ENCODE data around the gene VN1R5.
"Not testable (repeated sequence)": the region's sequence is repeated elsewhere in the genome, so short reads cannot be mapped to it uniquely, and the experiment has no call there.

The VN1R5 gene

DNA sequence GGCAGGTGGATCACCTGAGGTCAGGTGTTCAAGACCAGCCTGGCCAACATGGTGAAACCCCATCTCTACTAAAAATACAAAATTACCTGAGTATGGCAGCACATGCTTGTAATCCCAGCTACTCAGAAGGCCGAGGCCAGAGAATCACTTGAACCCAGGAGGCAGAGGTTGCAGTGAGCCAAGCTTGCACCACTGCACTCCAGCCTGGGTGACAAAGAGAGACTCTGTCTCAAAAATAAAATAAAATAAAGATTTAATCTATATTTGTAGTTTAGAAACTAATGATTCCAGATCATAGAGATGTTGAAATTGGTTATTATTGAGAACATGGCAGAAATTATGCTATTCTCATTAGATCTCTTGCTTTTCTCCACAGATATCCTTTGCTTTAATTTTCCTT lies at the start of gene VN1R5:
VN1R5 (plus strand) TSS at position 301 of the 400 bp plus-strand sequence.
- DNase-seq (ENCODE audit: low spot score), result not testable (repeated sequence)

DNA sequence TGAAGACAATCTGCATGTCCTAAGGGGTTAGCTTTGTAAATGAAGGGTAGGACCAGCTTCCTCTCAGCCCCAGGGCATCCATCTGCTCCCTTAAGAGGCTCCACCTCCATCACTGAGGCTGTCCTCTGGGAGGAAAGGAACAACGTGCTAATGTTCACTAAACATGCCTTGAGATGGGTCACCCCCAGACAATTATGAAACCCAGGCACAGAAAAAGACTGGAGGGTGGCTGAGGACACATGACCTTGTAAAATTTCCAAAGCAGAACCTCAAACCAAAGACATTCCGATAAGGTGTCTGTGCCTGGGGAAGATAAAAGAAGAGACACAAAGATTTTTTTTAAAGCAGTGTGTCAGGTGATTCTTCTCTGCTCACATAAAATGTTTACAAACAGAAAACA lies 46.5 kb upstream of the VN1R5 start:
- no peak for DNase-seq (ENCODE audit: low spot score)

GRCh38 chr1:247210062-247210375 lies 45.9 kb upstream of the VN1R5 start:
- no peak for DNase-seq (ENCODE audit: low spot score)

DNA sequence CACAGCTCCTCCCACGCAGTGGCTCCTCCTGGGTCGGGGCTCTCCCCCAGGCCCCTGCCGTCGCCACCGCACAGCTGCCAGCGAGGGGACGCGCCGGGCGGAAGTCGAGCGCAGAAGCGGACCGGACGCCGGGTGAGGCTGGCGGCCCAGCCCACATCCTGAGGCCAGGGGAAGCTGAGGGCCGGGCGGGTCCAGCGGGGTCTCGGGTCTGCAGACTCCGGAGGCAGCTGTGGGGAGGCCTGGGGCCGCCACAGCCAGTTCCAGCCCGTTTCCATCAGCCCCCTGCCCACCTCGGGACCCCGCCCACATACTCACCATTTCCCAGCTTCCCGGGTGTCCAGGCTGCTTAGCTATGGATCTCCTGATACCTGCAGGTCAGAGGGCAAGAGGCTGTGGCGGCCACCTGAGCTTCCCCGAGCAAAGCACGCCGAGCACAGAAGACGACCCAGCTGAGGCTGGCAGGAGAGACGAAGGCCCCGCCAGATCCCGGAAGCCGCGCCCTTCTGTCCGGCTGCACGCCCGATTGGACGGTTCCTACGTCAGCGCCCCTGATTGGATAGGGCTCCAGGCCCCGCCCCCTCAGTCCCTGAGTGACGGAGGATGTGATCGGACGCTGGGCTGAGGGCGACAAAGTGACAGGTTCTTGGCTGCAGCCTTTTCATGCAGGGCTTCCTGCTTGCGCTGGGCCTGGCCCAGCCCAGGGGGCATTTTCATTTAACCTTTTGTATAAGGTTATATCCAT lies 45.3 kb upstream of the VN1R5 start:
- DNase-seq (ENCODE audit: low spot score), result peak; percentile 98

DNA sequence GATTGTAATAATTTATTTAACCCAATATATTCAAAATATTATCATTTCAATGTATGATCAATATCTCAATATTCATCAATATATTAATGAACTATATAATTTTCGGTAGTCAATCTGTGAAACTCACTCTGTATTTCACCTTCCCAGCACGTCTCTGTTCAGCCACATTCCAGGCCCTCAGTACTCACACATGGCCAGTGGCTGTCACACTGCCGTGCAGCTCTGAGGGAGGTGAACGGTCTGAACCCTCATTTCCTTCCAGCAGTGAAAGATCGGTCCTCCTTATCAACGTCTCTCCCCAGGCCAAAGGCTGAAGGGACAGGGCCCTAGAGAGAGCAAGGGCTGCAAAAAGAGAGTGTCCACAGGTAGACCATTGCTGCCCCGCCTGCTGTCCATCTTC lies 44.5 kb upstream of the VN1R5 start:
- no peak for DNase-seq (ENCODE audit: low spot score)

DNA sequence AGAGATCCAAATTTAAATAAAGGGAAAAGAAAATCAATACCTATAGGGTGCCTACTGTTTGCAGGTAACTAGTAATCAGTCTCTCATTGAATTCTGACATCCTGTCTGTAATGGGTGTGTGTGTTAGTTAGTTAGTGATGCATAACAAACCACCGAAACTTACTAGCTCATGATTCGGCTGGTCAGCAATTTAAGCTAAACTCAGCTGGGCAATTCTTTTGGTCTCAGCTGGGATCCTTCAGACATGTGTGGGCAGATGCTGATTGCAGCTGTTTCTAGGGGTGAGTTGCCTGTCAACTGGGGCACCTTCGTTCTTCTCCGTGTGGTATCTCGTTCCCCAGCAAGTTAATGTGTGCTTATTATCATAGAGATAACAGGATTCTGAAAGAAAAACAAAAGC lies 43.9 kb upstream of the VN1R5 start:
- no peak for DNase-seq (ENCODE audit: low spot score)

DNA sequence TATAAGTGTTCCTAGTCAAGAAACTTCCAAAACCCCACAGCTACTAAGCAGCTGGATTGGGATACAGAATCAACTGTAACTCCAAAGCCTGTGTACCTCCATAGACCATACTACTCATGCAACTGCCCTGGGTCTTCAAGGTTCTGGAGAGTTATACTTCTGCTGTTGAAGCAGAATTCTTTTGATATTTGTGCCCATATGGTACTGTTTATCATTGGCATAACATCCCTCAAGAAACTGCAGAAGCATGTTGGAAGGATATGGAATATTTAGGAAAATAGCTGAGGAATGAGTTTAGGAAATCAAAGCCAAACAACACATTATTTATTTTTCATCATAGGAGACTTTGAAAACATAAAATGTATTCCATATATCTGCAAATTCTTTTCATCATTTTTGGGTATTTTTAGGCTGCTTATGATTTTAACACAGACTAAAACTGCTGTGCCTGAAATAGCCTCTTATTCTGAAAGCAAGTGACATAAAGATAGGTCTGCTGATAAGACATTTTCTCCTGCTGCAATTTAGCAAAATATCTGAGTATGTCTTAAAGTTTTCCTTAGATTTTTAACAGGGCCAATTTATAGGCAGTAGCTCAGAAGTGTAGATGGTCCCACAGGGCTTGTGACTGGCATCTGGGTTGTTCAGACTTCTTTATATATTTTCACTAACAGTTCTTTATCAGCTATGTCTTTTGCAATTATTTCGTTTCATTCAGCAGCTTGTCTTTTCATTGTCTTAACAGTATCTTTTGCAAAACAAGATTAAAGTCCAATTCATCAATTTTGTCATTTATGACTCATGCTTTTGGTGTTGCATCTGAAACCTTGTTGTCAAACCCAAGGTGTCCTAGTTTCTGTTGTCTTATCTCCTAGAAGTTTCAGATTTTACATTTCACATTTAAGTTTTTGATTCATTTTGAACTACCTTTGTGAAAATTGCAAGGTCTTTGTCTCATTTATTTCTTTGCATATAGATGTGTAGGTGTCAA lies 43.0 kb upstream of the VN1R5 start:
- no peak for DNase-seq (ENCODE audit: low spot score)

DNA sequence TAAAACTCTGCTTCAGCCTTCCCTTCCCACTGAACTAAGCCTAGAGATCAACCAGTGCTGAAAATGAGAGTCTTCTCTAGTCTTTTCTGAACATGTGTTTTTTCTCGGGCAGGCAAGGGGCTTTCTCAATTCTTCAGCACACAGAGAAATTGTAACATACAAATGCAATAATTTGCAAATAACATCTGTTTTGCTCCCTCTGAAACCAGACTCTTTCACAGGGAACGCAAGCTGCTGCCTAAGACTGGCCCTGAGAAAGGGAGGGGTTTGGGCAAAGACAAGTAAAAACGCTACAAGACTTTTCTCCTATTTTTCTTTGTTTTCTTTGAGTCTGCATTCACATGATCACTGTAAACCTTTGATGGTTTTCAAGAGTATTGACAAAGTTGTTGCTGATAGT lies 39.6 kb upstream of the VN1R5 start:
- no peak for DNase-seq (ENCODE audit: low spot score)

DNA sequence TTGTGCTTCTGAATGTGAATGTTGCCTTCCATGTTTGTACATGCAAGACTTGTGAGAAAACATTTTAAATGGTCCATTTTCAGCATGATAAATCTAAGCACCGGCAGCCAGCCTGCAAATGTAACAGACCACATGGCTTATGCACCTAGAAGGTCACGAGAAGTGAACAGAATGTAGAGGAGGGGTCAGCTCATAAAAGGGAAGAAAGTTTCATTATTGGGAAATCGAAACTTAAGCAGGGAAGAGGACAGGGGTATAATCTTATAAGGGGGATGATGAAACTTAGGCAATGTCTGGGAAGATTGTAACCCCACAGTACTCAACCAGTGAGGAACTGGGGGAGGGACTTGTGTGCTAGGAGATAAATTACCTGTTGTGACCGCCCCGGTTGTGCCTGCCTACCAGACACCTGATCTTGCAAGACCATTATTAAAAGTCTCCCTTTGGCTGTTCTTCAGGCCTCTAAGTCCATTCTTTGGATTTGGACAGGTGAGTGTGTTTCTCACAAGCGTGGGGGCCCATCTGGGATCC lies 37.7 kb upstream of the VN1R5 start:
- no peak for DNase-seq (ENCODE audit: low spot score)

GRCh38 chr1:247220280-247220679 lies 35.6 kb upstream of the VN1R5 start:
- not testable (repeated sequence) for DNase-seq (ENCODE audit: low spot score)

- no peak for DNase-seq (ENCODE audit: low spot score)
Measured at GRCh38 chr1:247222840-247223239, 33.0 kb upstream of the VN1R5 start.

- no peak for DNase-seq (ENCODE audit: low spot score)
Measured at GRCh38 chr1:247224822-247225221, 31.1 kb upstream of the VN1R5 start.

- DNase-seq (ENCODE audit: low spot score), result no peak
Measured at GRCh38 chr1:247228133-247228532, 27.7 kb upstream of the VN1R5 start.

DNA sequence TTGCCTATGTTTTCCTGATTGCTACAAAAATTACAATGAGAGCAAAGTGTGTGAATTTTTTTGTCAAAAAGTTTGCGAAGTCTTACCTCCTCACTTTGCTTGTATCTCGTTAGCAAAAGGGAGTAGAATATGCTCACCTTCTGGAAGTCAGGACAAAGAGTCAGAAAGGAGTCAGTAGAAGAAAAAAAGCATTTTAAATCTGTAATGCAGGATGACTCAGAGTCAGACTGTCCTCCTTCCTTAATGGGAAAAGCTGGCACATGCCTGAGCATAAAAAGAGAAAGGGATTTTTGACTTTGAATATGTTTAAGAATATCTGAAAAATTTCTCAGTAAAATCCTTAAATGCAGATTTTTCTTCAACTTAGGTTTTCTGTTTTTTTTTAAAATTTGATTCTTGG lies 14.2 kb upstream of the VN1R5 start:
- DNase-seq (ENCODE audit: low spot score), result no peak

- DNase-seq (ENCODE audit: low spot score), result no peak
Measured at GRCh38 chr1:247243524-247244137, 12.2 kb upstream of the VN1R5 start.

- DNase-seq (ENCODE audit: low spot score), result no peak
Measured at GRCh38 chr1:247246325-247247115, 9.4 kb upstream of the VN1R5 start.

DNA sequence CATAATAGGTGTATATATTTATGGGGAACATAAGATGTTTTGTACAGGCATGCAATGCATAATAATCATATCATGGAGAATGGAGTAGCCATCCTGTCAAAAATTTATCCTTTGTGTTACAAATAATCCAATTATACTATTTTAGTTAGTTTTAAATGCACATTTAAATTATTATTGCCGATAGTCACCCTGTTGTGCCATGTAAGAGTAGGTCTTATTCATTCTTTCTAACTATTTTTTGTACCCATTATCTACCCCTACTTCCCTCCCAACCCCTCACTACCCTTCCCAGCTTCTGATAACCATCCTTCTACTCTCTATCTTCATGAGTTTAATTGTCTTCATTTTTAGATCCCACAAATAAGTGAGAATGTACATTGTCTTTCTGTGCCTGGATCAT lies 8.3 kb upstream of the VN1R5 start:
- no peak for DNase-seq (ENCODE audit: low spot score)

DNA sequence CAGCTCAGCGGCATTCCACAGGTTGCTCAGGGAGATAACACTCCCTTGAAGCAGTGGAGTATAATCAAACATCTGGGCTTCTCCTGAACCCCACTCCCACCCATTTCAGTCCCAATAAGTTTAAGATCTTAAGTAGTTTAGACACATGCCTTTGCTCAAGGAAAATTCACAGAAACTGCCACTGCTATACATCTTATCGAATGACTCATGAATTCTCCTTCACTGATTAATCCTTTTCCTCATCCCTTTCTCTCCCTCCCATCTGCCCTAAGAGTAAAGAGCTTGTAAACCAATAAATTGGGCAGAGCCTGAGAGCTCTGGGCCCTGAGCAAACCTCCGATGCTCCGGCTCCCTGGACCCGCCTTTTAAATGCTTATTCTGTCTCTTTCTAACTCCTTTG lies 10.2 kb downstream of the VN1R5 start:
- no peak for DNase-seq (ENCODE audit: low spot score)

- no peak for DNase-seq (ENCODE audit: low spot score)
Measured at GRCh38 chr1:247268390-247269045, 12.6 kb downstream of the VN1R5 start.

- DNase-seq (ENCODE audit: low spot score), result no peak
Measured at GRCh38 chr1:247269133-247269532, 13.3 kb downstream of the VN1R5 start.

DNA sequence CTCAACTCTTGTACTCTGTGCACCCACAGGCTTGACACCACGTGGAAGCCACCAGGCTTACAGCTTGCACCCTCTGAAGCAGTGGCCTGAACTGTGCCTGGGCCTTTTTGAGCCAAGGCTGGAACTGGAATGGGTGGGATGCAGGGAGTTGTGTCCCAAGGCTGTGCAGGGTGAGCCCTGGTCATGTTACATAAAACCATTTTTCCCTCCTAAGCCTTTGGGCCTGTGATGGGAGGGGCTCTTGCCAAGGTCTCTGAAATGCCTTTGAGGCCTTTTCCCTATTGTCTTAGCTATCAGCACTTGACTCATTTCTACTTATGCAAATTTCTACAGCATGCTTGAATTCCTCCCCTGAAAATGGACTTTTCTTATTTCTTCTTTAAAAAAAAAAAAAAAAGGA lies 14.1 kb downstream of the VN1R5 start:
- no peak for DNase-seq (ENCODE audit: low spot score)
